Inflammatory macrophage treated with lipopolysaccharide for 4 hours (primary cell): ENCODE measurements around the gene PGAP6.
"Not testable (repeated sequence)": the region's sequence is repeated elsewhere in the genome, so short reads cannot be mapped to it uniquely, and the experiment has no call there.

Experiments used
- DNase-seq: peaks from one replicate; pipeline ENCODE4 v3.0.0-alpha.2; 2020

Gene PGAP6

DNA sequence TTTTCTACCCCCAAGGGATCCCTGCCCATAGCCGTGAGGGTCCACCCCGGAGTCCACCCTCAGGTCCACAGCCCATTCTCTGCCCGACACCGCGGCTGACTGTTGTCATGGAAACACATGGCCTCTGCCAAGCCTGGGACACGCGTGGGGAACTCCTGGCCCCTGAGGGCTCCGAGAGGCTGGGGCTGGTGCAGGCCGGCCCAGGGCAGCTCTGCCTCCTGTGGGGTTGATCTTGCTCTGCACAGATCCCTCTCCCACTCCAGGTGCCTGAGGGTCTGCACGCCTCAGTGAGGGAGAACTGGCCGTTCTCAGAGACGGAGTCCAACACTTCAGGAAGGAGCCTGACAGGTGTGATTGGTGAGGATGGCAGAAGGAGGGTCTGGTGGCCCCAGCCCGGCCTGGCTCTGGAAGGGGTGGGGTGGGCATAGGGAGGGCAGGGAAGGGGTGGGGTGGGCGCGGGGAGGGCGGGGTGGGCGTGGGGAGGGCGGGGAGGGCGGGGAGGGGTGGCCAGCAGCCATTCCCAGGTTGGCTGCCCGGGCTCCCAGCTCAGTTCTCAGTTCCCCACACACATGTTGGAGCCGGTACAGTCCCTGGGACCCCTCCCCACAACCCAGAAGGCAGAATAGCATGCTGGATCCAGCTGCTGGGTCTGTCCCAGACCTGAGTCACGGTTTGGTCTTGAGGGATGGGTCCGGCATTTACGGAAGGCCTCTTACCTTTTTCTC lies 17.9 kb downstream of the PGAP6 start:
- DNase-seq = no peak

DNA sequence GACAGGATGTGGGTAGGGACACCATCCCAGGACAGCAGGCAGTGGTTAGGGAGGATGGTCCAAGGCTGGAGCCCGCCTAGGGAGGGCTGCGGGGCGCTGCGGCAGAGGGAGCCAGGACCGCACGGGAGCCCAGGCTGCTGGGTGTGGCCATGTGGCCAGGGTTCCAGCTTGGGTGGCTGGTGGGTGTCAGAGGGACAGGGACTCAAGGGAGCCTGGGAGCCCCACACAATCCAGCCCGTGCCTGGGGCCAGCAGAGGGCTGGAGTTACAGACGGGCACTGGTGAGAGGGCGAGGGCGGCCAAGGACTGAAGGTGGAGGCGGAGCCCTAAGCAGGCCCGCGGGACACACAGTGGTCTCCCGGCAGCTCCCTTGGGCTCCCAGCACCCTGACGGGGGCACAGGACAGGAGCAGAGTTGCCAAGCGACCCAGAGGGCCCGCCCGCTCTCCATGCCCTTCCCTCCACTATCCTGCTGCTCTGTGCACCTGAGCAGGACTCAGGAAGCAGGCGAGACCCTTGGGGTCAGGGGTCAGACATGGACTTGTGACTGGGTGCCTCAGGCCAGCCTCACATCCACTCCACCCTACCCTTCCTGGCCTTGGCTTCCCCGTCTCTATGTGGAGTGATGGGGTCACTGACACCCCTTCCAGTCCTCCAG lies 18.5 kb downstream of the PGAP6 start:
- no peak for DNase-seq

DNA sequence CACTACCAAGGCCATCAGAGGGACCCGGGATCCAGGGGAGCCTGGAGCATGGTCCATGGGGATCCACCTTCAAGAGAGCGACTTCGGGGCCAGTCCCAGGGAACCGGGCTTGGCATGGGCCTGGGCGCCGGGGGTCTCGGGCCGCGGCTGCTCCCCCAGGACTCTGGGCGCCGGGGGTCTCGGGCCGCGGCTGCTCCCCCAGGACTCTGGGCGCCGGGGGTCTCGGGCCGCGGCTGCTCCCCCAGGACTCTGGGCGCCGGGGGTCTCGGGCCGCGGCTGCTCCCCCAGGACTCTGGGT lies 19.1 kb downstream of the PGAP6 start:
- not testable (repeated sequence) for DNase-seq

DNA sequence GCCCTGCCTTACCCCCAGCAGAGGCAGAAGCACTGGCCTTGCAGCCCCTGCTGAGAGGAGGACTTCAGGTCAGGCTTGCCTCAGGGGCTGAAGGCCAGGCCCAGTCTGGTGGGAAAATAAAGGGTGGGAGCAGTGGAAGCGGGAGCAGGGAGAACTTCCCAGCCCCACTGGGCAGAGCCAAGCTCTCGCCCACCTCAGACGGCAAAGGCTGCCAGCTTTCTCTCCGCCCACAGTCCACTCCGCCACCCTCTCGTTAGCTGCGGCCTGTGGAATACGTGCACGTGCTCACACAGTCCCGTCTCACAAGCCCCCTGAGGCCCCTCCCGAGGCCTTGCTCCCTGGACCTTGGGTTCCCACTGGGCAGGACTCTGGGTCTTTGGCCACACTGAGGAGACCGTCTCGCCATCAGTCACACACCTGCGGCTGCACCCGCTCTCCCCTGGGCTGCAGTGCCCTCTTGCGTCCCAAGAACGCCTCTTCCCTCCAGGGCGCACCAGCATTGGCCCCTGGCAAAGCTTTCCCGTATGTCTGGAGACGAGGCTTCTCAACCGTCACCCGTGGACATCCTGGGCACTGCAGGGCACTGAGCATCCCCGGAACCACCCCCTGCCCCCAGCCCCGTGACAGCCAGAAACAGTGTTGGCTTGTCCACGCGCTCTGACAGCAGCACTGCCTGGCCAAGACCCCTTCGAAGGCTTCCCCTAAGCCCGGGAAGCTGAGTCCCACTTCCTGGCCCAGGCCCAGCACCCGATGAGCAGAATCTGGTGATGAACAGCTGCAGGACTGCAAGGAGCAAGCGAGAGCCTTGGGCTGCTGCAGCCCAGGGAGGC lies 19.7 kb downstream of the PGAP6 start:
- DNase-seq = peak; percentile 67

DNA sequence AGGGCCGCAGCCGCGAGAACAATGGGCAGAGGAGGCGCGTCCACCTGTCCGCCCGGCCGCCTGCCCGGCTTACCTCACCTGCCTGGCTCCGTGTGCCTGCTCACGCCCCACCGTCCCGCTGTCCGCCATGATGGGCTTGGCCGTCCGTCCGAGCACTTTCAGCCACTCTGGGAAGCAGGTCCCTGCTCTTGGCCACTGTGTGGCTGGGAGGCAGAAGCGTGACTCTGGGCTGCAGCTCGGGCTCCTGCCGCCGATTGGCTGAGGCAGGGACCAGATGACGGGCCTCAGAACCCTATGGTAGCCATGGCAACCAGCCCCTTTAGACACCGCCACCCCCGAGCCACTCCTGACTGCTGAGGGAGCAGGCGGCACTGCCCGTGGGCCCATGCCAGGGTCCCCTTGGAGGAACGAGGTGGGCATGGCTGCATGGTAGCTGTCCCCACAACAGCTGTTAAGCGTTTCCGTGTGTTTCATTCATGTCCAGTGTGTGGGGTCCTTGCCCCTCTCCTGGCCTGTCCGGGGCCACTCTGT lies 20.4 kb downstream of the PGAP6 start:
- no peak for DNase-seq

DNA sequence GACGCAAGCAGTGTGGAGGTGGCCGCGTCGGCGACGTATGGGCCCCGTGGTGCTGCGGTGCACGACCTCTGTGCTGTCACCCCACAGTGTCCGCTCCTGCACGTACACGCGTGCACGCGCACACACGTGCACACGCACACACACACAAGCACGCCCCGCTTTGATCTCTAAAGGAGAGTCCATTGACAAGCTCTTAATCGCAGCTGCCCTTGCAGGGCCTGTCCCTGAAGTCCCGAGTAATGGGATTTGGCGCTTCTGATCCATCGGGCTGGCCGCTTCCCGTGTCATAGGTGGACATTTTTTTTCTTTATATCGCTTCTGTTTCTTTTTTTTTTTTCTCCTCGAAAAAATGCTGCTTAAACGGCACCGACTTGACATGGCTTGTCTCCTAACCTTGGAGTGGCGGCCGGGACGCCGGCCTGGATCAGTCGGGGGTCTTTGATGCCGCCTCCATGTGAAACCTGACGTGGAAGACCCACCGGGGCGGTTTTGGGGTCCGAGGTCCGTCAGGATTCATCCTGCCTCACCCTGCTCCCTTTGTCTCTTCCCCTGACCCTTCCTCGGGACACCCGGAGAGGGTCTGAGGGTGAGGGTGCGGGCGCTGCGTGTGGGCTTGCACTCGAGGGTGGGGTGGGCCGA lies 21.0 kb downstream of the PGAP6 start:
- no peak for DNase-seq

DNA sequence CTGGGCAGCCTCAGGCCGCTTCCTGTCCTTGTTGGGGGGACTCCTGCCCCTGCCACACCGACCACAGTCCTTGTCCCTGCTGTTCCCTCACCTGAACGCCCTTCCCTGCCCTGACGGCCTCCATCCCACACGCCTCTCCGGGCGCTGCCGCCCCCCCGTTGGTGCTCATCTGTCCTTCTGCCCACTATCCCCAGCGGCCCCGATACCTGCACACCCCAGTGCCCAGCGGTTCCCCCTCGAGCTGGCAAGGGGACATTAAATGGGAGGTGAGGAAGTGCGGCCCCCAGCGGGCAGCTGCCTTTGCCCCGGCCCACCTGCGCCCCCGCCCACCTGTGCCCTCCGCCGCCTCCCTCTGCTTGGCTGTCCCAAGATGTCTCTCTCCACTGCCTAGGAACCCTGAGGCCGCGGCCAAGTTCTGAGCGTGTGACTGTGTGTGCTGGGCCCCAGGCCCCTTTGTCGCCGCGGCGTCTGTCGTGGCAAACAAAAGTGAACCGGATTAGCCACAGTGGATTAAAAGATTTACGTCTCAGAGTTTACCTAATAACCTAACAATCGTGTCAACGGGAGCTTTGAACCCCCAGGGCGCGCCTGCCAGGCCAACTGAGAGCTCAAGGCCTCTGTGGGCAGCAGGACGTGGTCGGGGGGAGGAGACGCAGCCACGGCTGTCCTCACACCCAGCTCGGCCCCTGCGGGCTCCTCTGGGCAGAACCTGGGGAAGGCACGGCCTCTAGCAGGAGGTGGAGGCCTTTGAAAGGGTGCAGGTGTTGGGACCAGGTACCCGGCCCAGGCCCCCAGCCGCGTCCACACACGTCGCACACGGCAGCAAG lies 21.7 kb downstream of the PGAP6 start:
- no peak for DNase-seq

DNA sequence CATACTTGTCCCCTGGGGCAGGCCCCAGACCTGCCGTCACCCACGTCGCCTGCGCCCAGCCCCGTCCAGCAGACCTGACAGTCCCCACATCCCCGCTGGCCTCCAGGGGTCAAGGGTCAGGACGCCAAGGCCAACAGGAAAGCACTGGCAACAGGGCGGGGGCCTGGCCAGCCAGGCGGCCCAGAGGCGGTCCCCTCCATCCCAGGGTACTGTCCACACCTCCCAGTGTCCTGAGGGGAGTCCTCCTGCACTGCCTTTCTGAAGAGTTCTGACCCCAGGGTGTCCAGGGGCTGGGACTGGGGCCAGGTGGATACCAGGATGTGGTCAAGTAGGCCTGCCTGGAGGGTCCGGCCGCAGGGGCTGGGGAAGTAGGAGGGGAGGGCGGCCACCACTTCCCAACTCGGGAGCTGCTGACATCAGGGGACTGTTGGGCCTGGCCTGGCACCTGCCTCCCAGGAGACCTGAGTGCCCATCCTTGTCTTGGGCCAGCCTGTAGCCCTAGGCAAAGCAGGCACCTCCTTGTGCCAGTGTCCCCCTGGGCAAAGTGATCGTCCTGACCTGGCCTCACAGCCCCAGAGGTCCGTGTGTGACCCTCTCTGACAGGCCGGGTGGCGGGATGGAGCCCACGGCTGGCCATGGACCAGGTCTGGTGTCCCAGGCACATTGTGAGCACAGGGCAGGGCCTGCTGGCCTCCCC lies 22.6 kb downstream of the PGAP6 start:
- DNase-seq = no peak

DNA sequence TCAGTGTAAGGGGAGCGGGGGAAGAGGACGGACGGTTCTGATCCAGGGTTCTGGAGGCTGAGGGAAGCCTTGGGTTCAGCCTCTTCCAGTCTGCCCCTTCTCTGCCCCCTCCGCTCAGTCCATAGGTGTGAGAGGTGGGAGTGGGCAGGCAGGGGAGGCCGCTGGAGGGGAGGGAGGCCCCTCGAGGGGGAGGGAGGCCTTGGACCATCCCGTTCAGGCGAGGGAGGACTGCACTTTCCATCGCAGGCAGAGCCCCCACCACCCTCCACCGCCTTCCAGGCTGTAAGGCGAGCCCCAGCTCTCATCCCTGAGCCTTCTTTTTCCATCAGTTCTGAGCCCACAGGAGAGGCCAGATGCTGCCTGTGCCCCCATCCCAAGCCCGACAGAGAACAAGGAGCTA lies 25.0 kb downstream of the PGAP6 start:
- no peak for DNase-seq

DNA sequence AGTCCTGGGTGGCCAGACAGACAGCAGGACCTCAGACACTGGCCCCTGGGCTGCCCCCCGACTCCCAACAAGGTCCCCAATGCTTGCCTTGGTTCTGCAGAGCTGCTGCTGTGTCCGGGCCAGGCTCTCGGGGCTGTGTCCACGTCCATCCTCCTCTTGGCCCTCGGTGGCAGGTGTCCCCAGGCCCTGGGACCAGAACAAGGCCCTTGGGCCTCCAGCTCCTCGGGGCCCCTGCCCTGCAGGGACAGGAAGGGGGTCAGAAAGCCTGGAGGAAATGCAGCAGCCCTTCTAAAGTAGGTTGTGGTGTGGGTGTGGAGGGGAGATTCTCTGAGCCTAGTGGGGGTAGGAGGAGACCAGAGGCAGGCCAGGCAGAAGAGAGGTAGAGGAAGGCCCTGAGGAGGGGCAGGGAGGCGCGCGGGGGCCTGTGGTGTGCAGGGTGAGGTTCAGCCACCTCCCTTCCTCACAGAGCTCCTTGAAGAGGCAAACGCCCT lies 26.8 kb downstream of the PGAP6 start:
- DNase-seq = no peak

DNA sequence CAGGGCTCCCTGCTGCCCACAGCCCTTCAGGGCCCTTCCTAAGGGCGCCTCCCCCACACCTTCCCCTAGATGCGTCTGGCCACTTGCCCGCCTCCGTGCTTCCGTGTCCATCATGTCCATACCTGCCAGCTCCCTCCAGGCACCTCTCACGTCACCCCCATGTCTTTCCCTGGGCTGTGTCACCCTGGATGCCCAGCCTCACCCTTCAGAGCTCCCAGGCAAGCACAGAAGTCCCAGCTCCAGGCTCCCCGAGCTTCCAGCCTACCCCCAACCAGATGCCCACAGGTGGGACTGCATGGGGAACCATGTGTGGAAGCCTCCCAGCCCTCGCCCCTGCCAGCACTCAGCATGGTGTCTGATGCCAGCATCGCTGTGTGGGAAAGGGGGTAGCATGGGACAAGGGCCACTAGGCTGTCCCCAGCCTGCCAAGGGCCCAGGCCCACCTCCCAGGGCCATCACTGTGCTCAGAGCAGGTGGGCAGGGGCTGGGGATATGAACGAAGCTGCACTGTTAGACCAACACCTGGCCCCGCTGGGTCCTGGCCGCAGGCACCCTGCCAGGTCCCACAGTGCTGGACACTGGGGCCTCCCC lies 27.4 kb downstream of the PGAP6 start:
- no peak for DNase-seq

DNA sequence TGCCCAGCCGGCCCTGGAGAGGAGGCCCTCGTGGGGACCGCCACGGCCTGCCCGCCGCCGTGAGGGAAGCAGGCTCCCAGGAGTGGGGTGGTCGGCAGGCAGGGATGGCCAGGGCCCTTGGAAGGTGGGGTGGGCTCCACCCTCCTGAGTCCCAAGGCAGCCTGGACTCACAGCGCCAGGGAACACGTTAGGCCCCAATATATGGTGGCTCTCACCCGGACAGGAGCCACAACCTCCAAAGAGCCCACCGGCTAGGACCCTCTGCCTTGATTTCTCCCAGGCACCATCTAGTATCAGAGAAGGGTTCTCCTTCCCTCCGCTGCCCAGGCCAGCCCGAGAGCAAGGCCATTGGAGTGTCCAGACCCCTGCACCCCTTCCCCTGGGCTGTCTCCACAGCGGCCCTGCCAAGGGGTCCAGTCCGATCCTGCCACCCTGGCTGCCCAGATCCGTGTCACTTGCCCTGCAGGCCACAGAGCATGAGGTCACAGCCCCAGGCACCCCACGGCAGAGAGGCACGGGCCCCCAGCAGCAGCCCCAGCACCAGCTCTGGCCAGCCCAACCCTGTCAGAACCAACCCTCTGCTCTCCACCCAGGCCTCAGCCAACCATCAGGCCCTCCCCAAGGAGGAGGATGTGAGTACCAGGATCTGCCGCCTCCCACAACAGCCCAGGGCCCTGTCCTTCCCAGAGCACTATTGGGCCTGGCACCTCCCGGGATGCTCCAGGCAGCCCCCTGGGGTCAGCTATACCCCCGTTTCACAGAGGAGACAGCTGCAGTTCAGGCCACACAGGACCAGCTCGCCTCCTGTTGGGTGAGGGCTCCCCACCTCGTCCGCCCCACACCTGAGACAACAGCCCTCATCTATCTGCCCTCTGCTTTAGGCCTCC lies 28.1 kb downstream of the PGAP6 start:
- no peak for DNase-seq

DNA sequence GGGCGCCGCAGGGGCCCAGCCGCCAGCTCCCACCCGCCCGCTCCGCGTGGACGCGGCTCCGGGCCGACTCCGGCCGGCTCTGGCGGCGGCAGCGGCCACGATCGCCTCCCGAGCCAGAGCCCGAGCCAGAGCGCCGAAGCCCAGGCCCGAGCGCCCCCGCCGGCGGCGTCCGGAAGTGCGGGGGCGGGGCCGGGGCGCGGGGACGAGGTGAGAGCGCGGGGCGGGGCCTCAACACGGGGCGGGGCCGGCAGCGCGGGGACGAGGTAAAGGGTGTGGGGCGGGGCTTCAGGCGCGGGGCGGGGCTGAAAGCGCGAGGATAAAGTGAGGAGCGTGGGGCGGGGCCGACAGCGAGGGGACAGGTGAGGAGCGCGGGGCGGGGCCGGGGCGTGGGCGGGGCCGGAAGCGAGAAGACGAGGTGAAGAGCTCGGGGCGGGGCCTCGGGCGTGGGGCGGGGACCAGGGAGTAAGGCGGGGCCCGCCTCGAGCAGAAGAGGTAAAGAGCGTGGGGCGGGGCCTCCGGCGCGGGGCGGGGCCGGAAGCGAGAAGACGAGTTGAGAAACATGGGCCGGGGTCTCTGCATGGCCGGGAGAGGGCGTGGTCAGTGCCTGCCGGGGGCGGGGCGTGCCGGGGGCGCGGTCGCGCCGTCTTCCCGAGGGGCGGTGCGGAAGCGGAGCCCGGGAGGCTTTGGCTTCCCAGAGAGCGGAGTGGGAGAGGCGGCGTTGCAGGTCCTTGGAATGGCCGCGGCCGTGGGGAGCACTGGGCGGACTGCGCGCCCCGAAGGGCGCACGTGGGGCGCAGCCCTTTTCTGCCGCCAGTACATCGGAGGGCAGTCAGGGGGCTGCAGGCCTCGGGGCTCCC lies 29.0 kb downstream of the PGAP6 start, which contains the start of gene AXIN1:
TSS of gene AXIN1 (minus strand) at position 177 of the 857 bp plus-strand sequence. CDS start 5,698 bp downstream, outside the sequence.
- DNase-seq = peak; percentile 99

DNA sequence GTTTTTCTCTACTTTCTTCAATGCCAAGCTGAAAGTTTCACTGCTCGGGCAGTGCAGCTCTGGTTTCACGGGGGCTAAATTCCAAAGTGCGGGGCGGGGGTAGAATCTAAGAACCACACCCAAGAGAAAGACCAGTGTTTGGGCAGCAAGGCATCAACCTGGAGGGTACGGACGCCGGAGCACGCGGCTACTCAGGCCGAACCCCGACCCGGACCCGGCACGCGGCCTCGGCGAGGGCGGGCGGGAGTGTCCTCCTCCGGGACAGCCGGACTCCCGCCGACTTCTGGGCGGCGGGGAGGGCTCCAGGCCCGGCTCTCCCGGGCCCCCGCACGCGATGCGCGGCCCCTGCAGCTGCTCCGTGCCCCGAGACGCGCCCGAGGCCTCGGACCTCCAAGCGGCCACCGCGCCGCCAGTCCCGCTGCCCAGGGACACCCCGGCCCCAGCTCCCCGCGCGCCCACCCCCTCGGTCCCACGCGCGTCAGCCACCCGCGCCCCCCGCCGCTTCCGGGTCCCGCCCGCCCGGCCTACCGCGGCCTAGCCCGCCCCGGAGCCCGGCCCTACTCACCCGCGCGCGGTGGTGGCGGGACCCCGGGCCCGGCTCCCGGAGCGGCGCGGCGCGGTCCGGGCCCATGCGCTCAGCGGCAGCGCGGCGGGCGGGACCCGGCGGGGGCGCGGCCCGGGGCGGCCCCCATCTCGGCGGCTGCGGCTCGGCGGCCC lies 29.8 kb downstream of the PGAP6 start:
- DNase-seq = peak; percentile 21

DNA sequence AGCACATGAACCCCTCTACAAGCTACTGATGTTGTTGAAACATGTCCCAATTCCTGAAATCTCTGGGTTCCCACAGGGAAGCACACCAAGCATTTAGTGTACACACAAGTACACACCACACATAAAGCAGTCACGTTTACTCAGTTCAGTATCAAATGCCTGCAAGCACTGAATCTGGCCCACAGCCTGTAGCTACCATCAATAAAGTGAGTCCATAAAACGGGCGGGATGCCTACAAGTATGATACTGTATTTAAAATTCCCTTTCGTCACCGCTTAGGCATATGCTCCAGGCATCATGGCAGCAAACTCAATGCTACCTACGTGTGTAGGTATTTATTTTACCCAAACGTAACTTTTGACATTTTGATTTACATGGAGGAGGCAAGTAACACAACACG lies 31.6 kb downstream of the PGAP6 start:
- DNase-seq = no peak

DNA sequence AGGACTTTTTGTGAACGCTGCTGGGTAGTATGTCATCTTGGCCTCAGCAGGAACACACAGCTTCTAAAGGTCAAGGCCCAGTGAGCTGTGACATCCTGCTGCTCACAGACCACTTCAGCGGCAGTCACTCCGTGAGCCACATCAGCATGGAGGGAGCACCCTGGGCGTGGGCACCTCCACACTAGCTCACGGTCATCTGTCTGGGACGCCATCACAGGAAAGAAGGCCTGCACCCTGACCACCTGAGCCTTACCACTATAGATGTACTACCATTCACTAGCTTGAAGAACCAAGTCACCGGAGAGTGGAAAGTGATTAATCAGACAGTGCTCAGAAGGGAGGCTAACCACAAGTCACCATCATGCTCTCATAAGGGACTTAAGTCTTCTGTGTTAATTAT lies 32.6 kb downstream of the PGAP6 start:
- no peak for DNase-seq

DNA sequence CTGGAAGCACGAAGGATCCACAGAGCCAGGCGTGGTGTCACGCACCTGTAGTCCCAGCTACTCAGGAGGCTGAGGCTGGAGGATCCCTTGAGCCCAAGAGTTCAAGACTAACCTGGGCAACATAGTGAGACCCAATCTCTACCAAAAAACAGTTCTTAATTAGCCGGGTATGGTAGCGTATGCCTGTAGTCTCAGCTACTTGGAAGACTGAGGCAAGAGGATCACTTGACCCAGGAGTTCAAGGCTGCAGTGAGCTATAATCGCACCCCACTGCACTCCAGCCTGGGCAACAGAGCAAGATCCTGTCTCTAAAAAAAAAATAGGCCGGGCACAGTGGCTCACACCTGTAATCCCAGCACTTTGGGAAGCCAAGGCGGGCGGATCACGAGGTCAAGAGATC lies 33.3 kb downstream of the PGAP6 start:
- DNase-seq = not testable (repeated sequence)

DNA sequence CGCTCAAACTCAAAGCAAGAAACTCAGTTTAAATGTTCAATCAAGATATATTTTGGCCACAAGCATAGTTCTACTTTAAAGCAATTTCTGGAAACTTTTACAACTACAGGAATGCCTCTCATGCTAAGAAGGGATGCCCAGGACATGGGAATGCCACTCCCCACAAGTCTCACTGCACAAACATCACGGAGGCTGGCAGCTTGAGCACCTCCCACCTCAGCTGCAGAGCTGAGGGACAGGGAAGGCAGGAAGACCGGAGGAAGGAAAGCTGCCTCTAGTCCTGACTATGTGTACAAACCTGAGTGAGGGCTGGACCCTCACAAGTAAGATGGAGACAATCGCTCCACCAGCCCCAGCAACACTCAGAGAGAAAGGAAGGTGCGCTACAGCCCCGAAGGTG lies 34.6 kb downstream of the PGAP6 start:
- no peak for DNase-seq
